H1 (cell line): Measurements from ENCODE around the gene ERC1. TPM values are rescaled to one million over a fixed set of nuclear protein-coding genes. Genes with fewer than 3 reads are reported as not detected.
A peak's percentile ranks its signal among the peaks of the same experiment; 100 is the strongest.

Experiments used
- CHD7 ChIP-seq: fragments of 300-600 bp; sonication (generic); IDR thresholded peaks from 2 replicates; pipeline ENCODE4 v1.7.1; 2012; ENCODE audit warnings: low read length, moderate library complexity, mild to moderate bottlenecking, inconsistent platforms; ENCODE audit not compliant: insufficient replicate concordance
- E2F6 ChIP-seq: IDR thresholded peaks from 2 replicates; pipeline ENCODE4 v1.6.1; 2012; ENCODE audit warnings: inconsistent platforms
- EP300 ChIP-seq, 2 experiments: IDR thresholded peaks; 1 replicate in 1 of 2; 2 replicates in 1 of 2; pipeline ENCODE4 v1.6.1; 2011 to 2012; ENCODE audit warnings: low read depth in 2 of 2, low read length in 2 of 2, mild to moderate bottlenecking in 2 of 2, borderline replicate concordance in 1 of 2, inconsistent platforms in 1 of 2, moderate library complexity in 1 of 2
- SP4 ChIP-seq: IDR thresholded peaks from 2 replicates; pipeline ENCODE4 v1.6.1; 2012; ENCODE audit warnings: low read length, inconsistent platforms
- TBP ChIP-seq: IDR thresholded peaks from 2 replicates; pipeline ENCODE4 v1.6.1; 2011; ENCODE audit warnings: low read depth, low read length, improper control_type of control experiment
- polyA plus RNA-seq, 7 experiments: library from polyadenylated mRNA; depleted of rRNA in 3 of 7; stranded (reverse) in 5 of 7; unstranded in 2 of 7; fragments of >200 nt in 5 of 7; fragments of 200-250 nt in 2 of 7; gene quantifications; 1 replicate in 5 of 7; 2 replicates in 1 of 7; 4 replicates in 1 of 7; pipeline versions ENCODE4 v1.2.1 to v1.2.3, GENCODE V29; 2011 to 2013; ENCODE audit warnings: missing spikeins in 2 of 7, mixed read lengths in 2 of 7
- total RNA-seq: library from RNA; stranded (reverse); fragmentation: NEBNext Ultra II Directional; extraction: Animal tissue kit (Norgen Biotek cat#: 25700); gene quantifications from 2 replicates; pipeline ENCODE4 v1.2.1, GENCODE V29; 2021

ERC1 gene
- total and polyA plus RNA-seq, 2 of the 8 experiments (the other 6 are each of a cell fraction or from before 2014, with no cell fraction given): 7.8 to 45.7 TPM

GRCh38 chr12:949453-950191 is 41.4 kb upstream of the ERC1 start, which contains the start of gene RAD52 (continued):
- TF ChIP-seq EP300 (IDR thresholded peaks at IDR 0.05; ENCODE audit: borderline replicate concordance in 1 of 2, low read depth in 2 of 2, low read length in 2 of 2): no peak; a peak in 1 of 3 replicates
- peak; percentile 18; the same call in 1 of the 2 replicates for TF ChIP-seq TBP
- no peak for TF ChIP-seq CHD7
- TF ChIP-seq E2F6: peak; percentile 37
- no peak for TF ChIP-seq SP4
